ENCODE data around the gene ADAM19.

The ADAM19 gene

GRCh38 chr5:157558681-157559080 lies 16.9 kb downstream of the ADAM19 start:
- DNase-seq (ENCODE audit: low spot score) = no peak
- no peak for TF ChIP-seq CTCF (IDR thresholded peaks at IDR 0.05; ENCODE audit: borderline replicate concordance, control extremely low read depth, extremely low read depth, insufficient read depth, missing control alignments)
- in situ Hi-C loops (cut with MboI; ENCODE audit: low sequenced_read_pairs, unreplicated experiment) = no loop called here

GRCh38 chr5:157558041-157558595 lies 17.5 kb downstream of the ADAM19 start:
- DNase-seq (ENCODE audit: low spot score) = no peak
- no peak for TF ChIP-seq CTCF (IDR thresholded peaks at IDR 0.05; ENCODE audit: borderline replicate concordance, control extremely low read depth, extremely low read depth, insufficient read depth, missing control alignments)
- in situ Hi-C loops (cut with MboI; ENCODE audit: low sequenced_read_pairs, unreplicated experiment) = no loop called here

- in situ Hi-C loops (cut with MboI; ENCODE audit: low sequenced_read_pairs, unreplicated experiment) = no loop called here
- no peak for DNase-seq (ENCODE audit: low spot score)
- TF ChIP-seq CTCF (IDR thresholded peaks at IDR 0.05; ENCODE audit: borderline replicate concordance, control extremely low read depth, extremely low read depth, insufficient read depth, missing control alignments) = no peak
These were observed 18.8 kb downstream of the ADAM19 start for GRCh38 chr5:157556615-157557418.

- no peak for DNase-seq (ENCODE audit: low spot score)
- in situ Hi-C loops (cut with MboI; ENCODE audit: low sequenced_read_pairs, unreplicated experiment) = no loop called here
- no peak for TF ChIP-seq CTCF (IDR thresholded peaks at IDR 0.05; ENCODE audit: borderline replicate concordance, control extremely low read depth, extremely low read depth, insufficient read depth, missing control alignments)
These were observed 20.4 kb downstream of the ADAM19 start for GRCh38 chr5:157555037-157555640.

- in situ Hi-C loops (cut with MboI; ENCODE audit: low sequenced_read_pairs, unreplicated experiment) = no loop called here
- TF ChIP-seq CTCF (IDR thresholded peaks at IDR 0.05; ENCODE audit: borderline replicate concordance, control extremely low read depth, extremely low read depth, insufficient read depth, missing control alignments) = no peak
- no peak for DNase-seq (ENCODE audit: low spot score)
These were observed 21.2 kb downstream of the ADAM19 start for GRCh38 chr5:157554179-157555036.

- in situ Hi-C loops (cut with MboI; ENCODE audit: low sequenced_read_pairs, unreplicated experiment) = no loop called here
- no peak for DNase-seq (ENCODE audit: low spot score)
- TF ChIP-seq CTCF (IDR thresholded peaks at IDR 0.05; ENCODE audit: borderline replicate concordance, control extremely low read depth, extremely low read depth, insufficient read depth, missing control alignments) = no peak
These were observed 22.9 kb downstream of the ADAM19 start for GRCh38 chr5:157552650-157553049.

Measured in GM13976 (cell line).